ENCODE measurements around the gene C3orf62. TPM values are rescaled to one million over a fixed set of nuclear protein-coding genes. Genes with fewer than 3 reads are reported as not detected.

The C3orf62 gene
- total and polyA plus RNA-seq, 9 of the 15 experiments (the other 6 are each of a cell fraction or from before 2014, with no cell fraction given) = 1.3 to 5.7 (median 3.4) TPM

GRCh38 chr3:49238274-49239127 is 38.5 kb downstream of the C3orf62 start (continued):
- TF ChIP-seq ZBTB2 (IDR thresholded peaks at IDR 0.05) (peak; percentile 37; the same call in 1 of the 2 replicates), TCF3 (CRISPR knock-in tag; IDR thresholded peaks at IDR 0.05) (peak; percentile 97), CGGBP1 (CRISPR knock-in tag; IDR thresholded peaks at IDR 0.05) (no peak), GATAD2B (IDR thresholded peaks at IDR 0.05; ENCODE audit: borderline replicate concordance) (peak; percentile 56; the same call in 1 of the 2 replicates), ARID1B (IDR thresholded peaks at IDR 0.05) (peak; percentile 98), MCM7 (IDR thresholded peaks at IDR 0.05) (no peak), E2F3 (CRISPR knock-in tag; IDR thresholded peaks at IDR 0.05) (no peak), HNRNPK (IDR thresholded peaks at IDR 0.05; ENCODE audit: low read depth, low read length, poor library complexity, severe bottlenecking) (no peak), THRB (CRISPR knock-in tag; conservative IDR thresholded peaks at IDR 0.05) (no peak), ZNF316 (IDR thresholded peaks at IDR 0.05) (no peak), HOMEZ (CRISPR knock-in tag; IDR thresholded peaks at IDR 0.05) (no peak), CC2D1A (IDR thresholded peaks at IDR 0.05) (peak; percentile 84), POLR2A (conservative IDR thresholded peaks at IDR 0.05) (no peak), XRCC3 (IDR thresholded peaks at IDR 0.05) (no peak), GABPB1 (CRISPR knock-in tag; IDR thresholded peaks at IDR 0.05) (no peak), MIER1 (IDR thresholded peaks at IDR 0.05; ENCODE audit: low read depth) (no peak), ZBTB17 (CRISPR knock-in tag; IDR thresholded peaks at IDR 0.05) (peak; percentile 71; the same call in 1 of the 2 replicates), CHD1 (IDR thresholded peaks at IDR 0.05; ENCODE audit: low read length) (no peak), ZNF707 (CRISPR knock-in tag; conservative IDR thresholded peaks at IDR 0.05) (no peak; the same call in 1 of the 2 replicates), MXI1 (IDR thresholded peaks at IDR 0.05; ENCODE audit: low read depth, low read length) (no peak), HCFC1 (IDR thresholded peaks at IDR 0.05; ENCODE audit: low read depth, low read length) (no peak), ILK (tag; IDR thresholded peaks at IDR 0.05; ENCODE audit: borderline replicate concordance, low read depth) (no peak), ZNF282 (CRISPR knock-in tag; IDR thresholded peaks at IDR 0.05) (no peak), MEIS2 (IDR thresholded peaks at IDR 0.05; ENCODE audit: partially characterized antibody) (peak; percentile 100), SMAD4 (CRISPR knock-in tag; conservative IDR thresholded peaks at IDR 0.05) (peak; percentile 90), RAD51 (IDR thresholded peaks at IDR 0.05; ENCODE audit: borderline replicate concordance, low read depth) (peak; percentile 62)
